AG04450 (cell line): ENCODE results near the gene SERPINB6. TPM values are rescaled to one million over a fixed set of nuclear protein-coding genes. Genes with fewer than 3 reads are reported as not detected.
"Not testable (repeated sequence)": the region's sequence is repeated elsewhere in the genome, so short reads cannot be mapped to it uniquely, and the experiment has no call there.

Experiments used
- CTCF ChIA-PET: fragments of 300-600, 350-600 bp; formaldehyde crosslinking; extraction: SDS; loops from one replicate; lab custom pipeline; 2022; ENCODE audit warnings: antibody characterized with exemption, inconsistent platforms; lab: Charles Lee
- POLR2A ChIA-PET: fragments of 350-600 bp; formaldehyde crosslinking; extraction: SDS; loops from one replicate; lab custom pipeline; 2021; ENCODE audit warnings: antibody characterized with exemption, inconsistent platforms; lab: Yijun Ruan, JAX
- DNase-seq: peaks from one replicate; pipeline ENCODE4 v3.0.0-alpha.2; 2011; ENCODE audit warnings: low read depth, low spot score
- H3K27ac ChIP-seq: one replicate; pipeline ENCODE4 v1.5.1; 2012; ENCODE audit warnings: low read depth, low read length, control low read depth
- H3K27me3 ChIP-seq: one replicate; pipeline ENCODE4 v1.6.0; 2012; ENCODE audit warnings: low read length; ENCODE audit not compliant: control insufficient read depth, insufficient read depth
- H3K4me3 ChIP-seq: 2 replicates; pipeline ENCODE4 v1.5.1; 2011; ENCODE audit warnings: mild to moderate bottlenecking, low read depth, low read length, control low read depth
- H3K9me3 ChIP-seq: 2 replicates; pipeline ENCODE4 v1.5.1; 2012; ENCODE audit warnings: low read length; ENCODE audit not compliant: control insufficient read depth, insufficient read depth
- CTCF ChIP-seq: IDR thresholded peaks from 2 replicates; pipeline ENCODE4 v1.5.1; 2011; ENCODE audit warnings: low read depth, low read length, control low read depth, inconsistent platforms
- polyA plus RNA-seq: library from polyadenylated mRNA; depleted of rRNA; stranded (reverse); fragments of >200 nt; gene quantifications from 2 replicates; pipeline ENCODE4 v1.2.3, GENCODE V29; 2011; rRNA removed

SERPINB6 gene
- polyA plus RNA-seq, 1 experiment = 120 TPM

- ChIA-PET POLR2A (interaction anchor here (1.1 kb wide), 1 partner anchor 13 kb away, joined by 5 read pairs; no protein-coding TSS in a partner anchor), CTCF (interaction anchor here (1.3 kb wide), 1 partner anchor 10 kb away, joined by 4 read pairs; no protein-coding TSS in a partner anchor)
- DNase-seq, H3K27ac ChIP-seq, H3K9me3 ChIP-seq, H3K27me3 ChIP-seq: not testable (repeated sequence)
- peak overlapping the region; percentile 70 for H3K4me3 ChIP-seq
Measured at GRCh38 chr6:2901645-2902502, 69.5 kb downstream of the SERPINB6 start.

- no peak for DNase-seq
- POLR2A ChIA-PET = no interaction called here
- Histone ChIP-seq H3K9me3 (no peaks in the 10 kb centered on the region; the same call in 1 of the 2 replicates), H3K27me3 (no peaks in the 10 kb centered on the region), H3K27ac (no peak overlapping the region), H3K4me3 (no peak overlapping the region)
- TF ChIP-seq CTCF = no peak
- CTCF ChIA-PET = interaction anchor here (0.6 kb wide), 1 partner anchor 134 kb away, joined by 6 read pairs; no protein-coding TSS in a partner anchor
Measured at GRCh38 chr6:2900821-2901644, 70.3 kb downstream of the SERPINB6 start.

- CTCF ChIA-PET = interaction anchor here (0.6 to 0.8 kb wide), 2 partner anchors 26 to 133 kb away, joined by 3 to 6 read pairs; no protein-coding TSS in a partner anchor
- Histone ChIP-seq H3K27ac (no peak overlapping the region), H3K27me3 (no peaks in the 10 kb centered on the region), H3K9me3 (no peaks in the 10 kb centered on the region; the same call in 1 of the 2 replicates), H3K4me3 (no peak overlapping the region)
- TF ChIP-seq CTCF = no peak
- POLR2A ChIA-PET = no interaction called here
- no peak for DNase-seq
Measured at GRCh38 chr6:2900221-2900807, 71.1 kb downstream of the SERPINB6 start.

GRCh38 chr6:2899596-2899995, 71.8 kb downstream of the SERPINB6 start:
- Histone ChIP-seq H3K4me3 (no peak overlapping the region), H3K9me3 (no peaks in the 10 kb centered on the region; the same call in 1 of the 2 replicates), H3K27me3 (no peaks in the 10 kb centered on the region), H3K27ac (no peak overlapping the region)
- DNase-seq = no peak
- no peak for TF ChIP-seq CTCF
- CTCF ChIA-PET = interaction anchor here (0.8 to 1.2 kb wide), 3 partner anchors 27 to 53 kb away, joined by 3 read pairs; no protein-coding TSS in a partner anchor
- POLR2A ChIA-PET = no interaction called here

Other genes with a start within 250 kb of the SERPINB6 start
- gene MYLK4, start 220.6 kb downstream of the SERPINB6 start, polyA plus RNA-seq = 0.21 and 0.22 TPM in 2 replicates
- 28.0 and 35.2 TPM in 2 replicates for gene WRNIP1, start 206.2 kb downstream of the SERPINB6 start, polyA plus RNA-seq
- 17.7 and 22.4 TPM in 2 replicates for gene SERPINB1, start 129.7 kb downstream of the SERPINB6 start, polyA plus RNA-seq
- 4.3 and 5.0 TPM in 2 replicates for gene SERPINB9, start 68.3 kb downstream of the SERPINB6 start, polyA plus RNA-seq
- gene NQO2, start 28.3 kb upstream of the SERPINB6 start, polyA plus RNA-seq = 32.4 and 34.3 TPM in 2 replicates
- gene RIPK1, start 96.9 kb upstream of the SERPINB6 start, polyA plus RNA-seq = 25.5 and 25.9 TPM in 2 replicates
- gene BPHL, start 147.1 kb upstream of the SERPINB6 start, polyA plus RNA-seq = 21.0 and 24.4 TPM in 2 replicates
- gene TUBB2A, start 186.0 kb upstream of the SERPINB6 start, polyA plus RNA-seq = 111 and 138 TPM in 2 replicates